Measurements from ENCODE around the gene CRTC3.
"Not testable (repeated sequence)": the region's sequence is repeated elsewhere in the genome, so short reads cannot be mapped to it uniquely, and the experiment has no call there.

DNA sequence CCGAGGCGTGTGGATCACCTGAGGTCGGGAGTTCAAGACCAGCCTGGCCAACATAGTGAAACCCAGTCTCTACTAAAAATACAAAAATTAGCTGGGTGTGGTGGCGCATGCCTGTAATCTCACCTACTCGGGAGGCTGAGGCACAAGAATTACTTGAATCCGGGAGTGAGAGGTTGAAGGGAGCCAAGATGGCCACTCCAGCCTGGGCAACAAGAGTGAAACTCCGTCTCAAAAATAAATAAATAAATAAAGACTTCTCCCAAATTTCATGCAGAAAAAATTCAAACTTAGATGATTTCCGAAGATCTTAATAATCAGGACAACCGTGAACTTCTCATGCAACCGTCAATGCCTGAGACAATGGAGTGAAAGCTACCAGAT lies 134.3 kb downstream of the CRTC3 start:
- TF ChIP-seq POLR2AphosphoS5 (IDR thresholded peaks at IDR 0.05; ENCODE audit: low read depth, low read length); TCF7L2 (IDR thresholded peaks at IDR 0.05; ENCODE audit: low read depth, low read length); SIN3A (IDR thresholded peaks at IDR 0.05; ENCODE audit: borderline replicate concordance, insufficient read depth, low read depth, low read length): not testable (repeated sequence)
- TF ChIP-seq, protein P1, sequence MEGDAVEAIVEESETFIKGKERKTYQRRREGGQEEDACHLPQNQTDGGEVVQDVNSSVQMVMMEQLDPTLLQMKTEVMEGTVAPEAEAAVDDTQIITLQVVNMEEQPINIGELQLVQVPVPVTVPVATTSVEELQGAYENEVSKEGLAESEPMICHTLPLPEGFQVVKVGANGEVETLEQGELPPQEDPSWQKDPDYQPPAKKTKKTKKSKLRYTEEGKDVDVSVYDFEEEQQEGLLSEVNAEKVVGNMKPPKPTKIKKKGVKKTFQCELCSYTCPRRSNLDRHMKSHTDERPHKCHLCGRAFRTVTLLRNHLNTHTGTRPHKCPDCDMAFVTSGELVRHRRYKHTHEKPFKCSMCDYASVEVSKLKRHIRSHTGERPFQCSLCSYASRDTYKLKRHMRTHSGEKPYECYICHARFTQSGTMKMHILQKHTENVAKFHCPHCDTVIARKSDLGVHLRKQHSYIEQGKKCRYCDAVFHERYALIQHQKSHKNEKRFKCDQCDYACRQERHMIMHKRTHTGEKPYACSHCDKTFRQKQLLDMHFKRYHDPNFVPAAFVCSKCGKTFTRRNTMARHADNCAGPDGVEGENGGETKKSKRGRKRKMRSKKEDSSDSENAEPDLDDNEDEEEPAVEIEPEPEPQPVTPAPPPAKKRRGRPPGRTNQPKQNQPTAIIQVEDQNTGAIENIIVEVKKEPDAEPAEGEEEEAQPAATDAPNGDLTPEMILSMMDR (IDR thresholded peaks at IDR 0.05) = not testable (repeated sequence)
- TF ChIP-seq, protein P2, sequence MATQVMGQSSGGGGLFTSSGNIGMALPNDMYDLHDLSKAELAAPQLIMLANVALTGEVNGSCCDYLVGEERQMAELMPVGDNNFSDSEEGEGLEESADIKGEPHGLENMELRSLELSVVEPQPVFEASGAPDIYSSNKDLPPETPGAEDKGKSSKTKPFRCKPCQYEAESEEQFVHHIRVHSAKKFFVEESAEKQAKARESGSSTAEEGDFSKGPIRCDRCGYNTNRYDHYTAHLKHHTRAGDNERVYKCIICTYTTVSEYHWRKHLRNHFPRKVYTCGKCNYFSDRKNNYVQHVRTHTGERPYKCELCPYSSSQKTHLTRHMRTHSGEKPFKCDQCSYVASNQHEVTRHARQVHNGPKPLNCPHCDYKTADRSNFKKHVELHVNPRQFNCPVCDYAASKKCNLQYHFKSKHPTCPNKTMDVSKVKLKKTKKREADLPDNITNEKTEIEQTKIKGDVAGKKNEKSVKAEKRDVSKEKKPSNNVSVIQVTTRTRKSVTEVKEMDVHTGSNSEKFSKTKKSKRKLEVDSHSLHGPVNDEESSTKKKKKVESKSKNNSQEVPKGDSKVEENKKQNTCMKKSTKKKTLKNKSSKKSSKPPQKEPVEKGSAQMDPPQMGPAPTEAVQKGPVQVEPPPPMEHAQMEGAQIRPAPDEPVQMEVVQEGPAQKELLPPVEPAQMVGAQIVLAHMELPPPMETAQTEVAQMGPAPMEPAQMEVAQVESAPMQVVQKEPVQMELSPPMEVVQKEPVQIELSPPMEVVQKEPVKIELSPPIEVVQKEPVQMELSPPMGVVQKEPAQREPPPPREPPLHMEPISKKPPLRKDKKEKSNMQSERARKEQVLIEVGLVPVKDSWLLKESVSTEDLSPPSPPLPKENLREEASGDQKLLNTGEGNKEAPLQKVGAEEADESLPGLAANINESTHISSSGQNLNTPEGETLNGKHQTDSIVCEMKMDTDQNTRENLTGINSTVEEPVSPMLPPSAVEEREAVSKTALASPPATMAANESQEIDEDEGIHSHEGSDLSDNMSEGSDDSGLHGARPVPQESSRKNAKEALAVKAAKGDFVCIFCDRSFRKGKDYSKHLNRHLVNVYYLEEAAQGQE (IDR thresholded peaks at IDR 0.05; ENCODE audit: insufficient read depth in 1 of 2, low read depth in 2 of 2, low read length in 1 of 2) = not testable (repeated sequence)

All from Panc1 (cell line).